IMR-90 (cell line): ENCODE results near the gene PLXDC2. TPM values are rescaled to one million over a fixed set of nuclear protein-coding genes. Genes with fewer than 3 reads are reported as not detected.

Experiments used
- ATAC-seq: fragments of 200-7000 bp; cut with Tn5 transposase; 2 replicates; pipeline ENCODE4 v1.9.1; 2020; ENCODE audit warnings: low read depth, mild to moderate bottlenecking, moderate library complexity
- BruUV-seq: library from RNA; stranded (reverse); fragments of 400-500 nt; replicated peaks from 2 replicates; lab custom pipeline; 2021; lab: Mats Ljungman, UMichigan
- CTCF ChIA-PET: fragments of 300-600 bp; formaldehyde crosslinking; extraction: SDS; loops from one replicate; lab custom pipeline; 2021; ENCODE audit warnings: antibody characterized with exemption; lab: Yijun Ruan, JAX
- POLR2A ChIA-PET: fragments of 300-600 bp; sonication (Branson Sonifier 250); formaldehyde crosslinking; loops from one replicate; lab custom pipeline; 2022; ENCODE audit warnings: antibody characterized with exemption; ENCODE audit not compliant: unreplicated experiment; lab: Charles Lee
- DNase-seq: peaks from one replicate; pipeline ENCODE4 v3.0.0; 2013
- H2AFZ ChIP-seq: replicated peaks from 2 replicates; pipeline ENCODE3; 2013; ENCODE audit warnings: low read length, mild to moderate bottlenecking; ENCODE audit not compliant: poor library complexity
- H2AK5ac ChIP-seq: 2 replicates; pipeline ENCODE4 v1.6.1; 2013; ENCODE audit warnings: low read depth, low read length, inconsistent platforms
- H2AK9ac ChIP-seq: replicated peaks from 2 replicates; pipeline ENCODE3; 2013; ENCODE audit warnings: mild to moderate bottlenecking, low read depth, low read length, moderate library complexity; ENCODE audit not compliant: poor library complexity
- H2BK120ac ChIP-seq: 2 replicates; pipeline ENCODE4 v1.6.1; 2013; ENCODE audit warnings: low read depth, low read length, inconsistent platforms
- H2BK15ac ChIP-seq: 3 replicates; pipeline ENCODE4 v1.6.1; 2013; ENCODE audit warnings: low read depth, low read length, inconsistent platforms
- H2BK20ac ChIP-seq: 2 replicates; pipeline ENCODE4 v1.6.1; 2013; ENCODE audit warnings: low read depth, mild to moderate bottlenecking, inconsistent platforms, low read length, moderate library complexity
- H2BK5ac ChIP-seq: 2 replicates; pipeline ENCODE4 v1.6.1; 2013; ENCODE audit warnings: mild to moderate bottlenecking, low read depth, low read length, inconsistent platforms; ENCODE audit not compliant: poor library complexity, severe bottlenecking
- H3K14ac ChIP-seq: replicated peaks from 2 replicates; pipeline ENCODE4 v1.6.1; 2013; ENCODE audit warnings: low read depth, low read length, inconsistent platforms
- H3K18ac ChIP-seq: 2 replicates; pipeline ENCODE4 v1.6.1; 2013; ENCODE audit warnings: low read depth, low read length, control low read depth
- H3K23ac ChIP-seq: 2 replicates; pipeline ENCODE4 v1.6.1; 2013; ENCODE audit warnings: low read depth, low read length, inconsistent platforms
- H3K27ac ChIP-seq: 2 replicates; pipeline ENCODE4 v1.5.1; 2013; ENCODE audit warnings: mild to moderate bottlenecking, control low read depth, low read length; ENCODE audit not compliant: insufficient read depth
- H3K27me3 ChIP-seq: 2 replicates; pipeline ENCODE4 v1.6.1; 2013; ENCODE audit warnings: low read length; ENCODE audit not compliant: control insufficient read depth, insufficient read depth
- H3K36me3 ChIP-seq: 2 replicates; pipeline ENCODE4 v1.6.1; 2013; ENCODE audit warnings: low read length, mixed read lengths; ENCODE audit not compliant: control insufficient read depth, insufficient read depth
- H3K4ac ChIP-seq: 2 replicates; pipeline ENCODE4 v1.6.1; 2013; ENCODE audit warnings: low read depth, low read length, inconsistent platforms
- H3K4me1 ChIP-seq: 2 replicates; pipeline ENCODE4 v1.6.1; 2013; ENCODE audit warnings: low read length, mixed read lengths; ENCODE audit not compliant: control insufficient read depth, insufficient read depth
- H3K4me2 ChIP-seq: 2 replicates; pipeline ENCODE4 v1.6.1; 2013; ENCODE audit warnings: low read depth, mild to moderate bottlenecking, control low read depth, low read length, moderate library complexity
- H3K4me3 ChIP-seq: 2 replicates; pipeline ENCODE4 v1.5.1; 2013; ENCODE audit warnings: low read depth, mild to moderate bottlenecking, control low read depth, low read length, moderate library complexity; ENCODE audit not compliant: insufficient read depth
- H3K56ac ChIP-seq: 2 replicates; pipeline ENCODE4 v1.6.1; 2013; ENCODE audit warnings: low read length, inconsistent platforms; ENCODE audit not compliant: insufficient read depth; ENCODE audit errors: extremely low read depth
- H3K79me1 ChIP-seq, 2 experiments: 2 replicates each; pipeline ENCODE4 v1.6.1; 2013; ENCODE audit warnings: low read length in 2 of 2, inconsistent platforms in 1 of 2, low read depth in 1 of 2
- H3K9ac ChIP-seq: 2 replicates; pipeline ENCODE4 v1.6.1; 2013; ENCODE audit warnings: low read depth, low read length, control low read depth
- H3K9me1 ChIP-seq: 2 replicates; pipeline ENCODE4 v1.6.1; 2013; ENCODE audit warnings: low read length, inconsistent platforms; ENCODE audit not compliant: insufficient read depth
- H3K9me3 ChIP-seq: 2 replicates; pipeline ENCODE4 v1.6.1; 2013; ENCODE audit warnings: low read length; ENCODE audit not compliant: control insufficient read depth, insufficient read depth
- H4K20me1 ChIP-seq: 2 replicates; pipeline ENCODE4 v1.6.1; 2013; ENCODE audit warnings: low read length, inconsistent platforms; ENCODE audit not compliant: insufficient read depth
- H4K5ac ChIP-seq: 2 replicates; pipeline ENCODE4 v1.6.1; 2013; ENCODE audit warnings: mild to moderate bottlenecking, low read depth, low read length, control low read depth
- H4K8ac ChIP-seq, 2 experiments: 2 replicates each; pipeline ENCODE4 v1.6.1; 2013; ENCODE audit warnings: low read depth in 2 of 2, low read length in 2 of 2, control low read depth in 1 of 2, inconsistent platforms in 1 of 2
- H4K91ac ChIP-seq: 2 replicates; pipeline ENCODE4 v1.6.1; 2013; ENCODE audit warnings: low read depth, low read length, inconsistent platforms; ENCODE audit not compliant: insufficient read depth
- CHD1 ChIP-seq: IDR thresholded peaks from 2 replicates; pipeline ENCODE4 v1.6.1; 2012; ENCODE audit warnings: low read depth, low read length, improper control_type of control experiment
- ELK1 ChIP-seq: fragments of 150-350 bp; IDR thresholded peaks from 2 replicates; pipeline ENCODE4 v1.6.1; 2016; ENCODE audit warnings: low read depth, mild to moderate bottlenecking, low read length, moderate library complexity, borderline replicate concordance
- MAZ ChIP-seq: IDR thresholded peaks from 2 replicates; pipeline ENCODE4 v1.6.1; 2012; ENCODE audit warnings: low read depth, mild to moderate bottlenecking, low read length, improper control_type of control experiment, moderate library complexity, borderline replicate concordance
- MXI1 ChIP-seq: IDR thresholded peaks from 2 replicates; pipeline ENCODE4 v1.6.1; 2012; ENCODE audit warnings: low read depth, mild to moderate bottlenecking, low read length, moderate library complexity, borderline replicate concordance
- NFE2L2 ChIP-seq: fragments of 150-350 bp; IDR thresholded peaks from 2 replicates; pipeline ENCODE4 v1.6.1; 2016; ENCODE audit warnings: low read depth, mild to moderate bottlenecking, low read length
- POLR2A ChIP-seq: IDR thresholded peaks from 2 replicates; pipeline ENCODE4 v1.6.1; 2012; ENCODE audit warnings: mild to moderate bottlenecking, low read depth, low read length
- RAD21 ChIP-seq: IDR thresholded peaks from 2 replicates; pipeline ENCODE4 v1.6.1; 2012; ENCODE audit warnings: low read length, improper control_type of control experiment
- RCOR1 ChIP-seq: IDR thresholded peaks from 2 replicates; pipeline ENCODE4 v1.6.1; 2012; ENCODE audit warnings: mild to moderate bottlenecking, low read length, improper control_type of control experiment; ENCODE audit not compliant: insufficient replicate concordance
- RFX5 ChIP-seq: IDR thresholded peaks from 2 replicates; pipeline ENCODE4 v1.8.0; 2012; ENCODE audit warnings: low read depth, mild to moderate bottlenecking, low read length, moderate library complexity
- SMC3 ChIP-seq: fragments of 150-350 bp; IDR thresholded peaks from 2 replicates; pipeline ENCODE4 v1.6.1; 2016; ENCODE audit warnings: low read depth, mild to moderate bottlenecking, antibody characterized with exemption, low read length, moderate library complexity
- USF2 ChIP-seq: fragments of 150-350 bp; IDR thresholded peaks from 2 replicates; pipeline ENCODE4 v1.6.1; 2017; ENCODE audit warnings: mild to moderate bottlenecking, antibody characterized with exemption, low read length, low read depth
- WGBS, 2 experiments: methylation state at CpG; one replicate each; pipeline versions ENCODE4 v1.1.5 to v1.1.7; 2013; ENCODE audit warnings: missing lambda C conversion rate in 2 of 2; ENCODE audit not compliant: insufficient read length in 1 of 2; ENCODE audit errors: extremely low coverage in 2 of 2; 5-methylcytosine and 5-hydroxymethylcytosine counted together
- dilution Hi-C: fragments of 300-500 bp; cut with HindIII; formaldehyde crosslinking; loops from one replicate; pipeline ENCODE4 v1.14.3; 2018; ENCODE audit warnings: low sequenced_read_pairs; ENCODE audit not compliant: unreplicated experiment
- in situ Hi-C: fragments of 300-500 bp; cut with MboI; formaldehyde crosslinking; loops from 3 replicates; pipeline ENCODE4 v1.14.3; 2019; ENCODE audit warnings: low sequenced_read_pairs, inconsistent platforms, mixed read lengths
- intact Hi-C: fragments of 100-400 bp; cut with micrococcal nuclease; formaldehyde crosslinking; loops from 2 replicates; pipeline ENCODE4 v1.10.0; 2022
- polyA plus RNA-seq, 3 experiments: library from polyadenylated mRNA; depleted of rRNA; stranded (reverse); fragments of >200 nt; gene quantifications; 2 replicates each; pipeline ENCODE4 v1.2.3, GENCODE V29; 2012; ENCODE audit warnings: low replicate concordance in 1 of 3
- total RNA-seq: library from RNA; depleted of rRNA; stranded (reverse); fragments of >200 nt; gene quantifications from 2 replicates; pipeline ENCODE4 v1.2.3, GENCODE V29; 2012

The PLXDC2 gene
- total and polyA plus RNA-seq, 2 of the 4 experiments (the other 2 are of a cell fraction) = 3.2 to 6.1 TPM

GRCh38 chr10:20041931-20042330 is 225.7 kb downstream of the PLXDC2 start:
- H2AK5ac ChIP-seq = no peak overlapping the region
- H4K8ac ChIP-seq = no peak overlapping the region
- H3K23ac ChIP-seq = no peak overlapping the region
- no peaks in the 10 kb centered on the region for H3K9me3 ChIP-seq
- H4K20me1 ChIP-seq = no peaks in the 10 kb centered on the region
- ChIA-PET CTCF (no interaction called here), POLR2A (no interaction called here)
- H3K4me2 ChIP-seq = no peak overlapping the region
- no peak overlapping the region for H3K56ac ChIP-seq
- 63% methylated on average over 1 of the region's 3 CpGs; no CpG with 5 or more reads in 1 of the 2 experiments for WGBS, 2 experiments
- no peak overlapping the region for H4K91ac ChIP-seq
- no peak overlapping the region for H2BK5ac ChIP-seq
- H2BK15ac ChIP-seq = no peak overlapping the region
- no peaks in the 10 kb centered on the region for H3K4me1 ChIP-seq
- dilution Hi-C loops (no loop called here), intact Hi-C loops (no loop called here), in situ Hi-C loops (no loop called here)
- BruUV-seq = no TSS peak
- no peak overlapping the region for H3K18ac ChIP-seq
- H4K5ac ChIP-seq = no peak overlapping the region
- H2AK9ac ChIP-seq = no peak overlapping the region
- H3K9me1 ChIP-seq = no peaks in the 10 kb centered on the region
- H3K36me3 ChIP-seq = no peaks in the 10 kb centered on the region
- DNase-seq = no peak
- no peak overlapping the region for H3K14ac ChIP-seq
- no peaks in the 10 kb centered on the region for H3K27me3 ChIP-seq
- H3K79me1 ChIP-seq = no peaks in the 10 kb centered on the region
- H3K27ac ChIP-seq = no peak overlapping the region
- no peak overlapping the region for H2BK20ac ChIP-seq
- no peak for TF ChIP-seq POLR2A
- TF ChIP-seq RFX5 = no peak
- TF ChIP-seq RAD21 = no peak
- TF ChIP-seq SMC3 = no peak
- no peak for TF ChIP-seq CHD1
- TF ChIP-seq MXI1 = no peak
- TF ChIP-seq USF2 = no peak
- TF ChIP-seq NFE2L2 = no peak
- TF ChIP-seq ELK1 = no peak
- no peak for TF ChIP-seq RCOR1
- TF ChIP-seq MAZ = no peak
- no peak overlapping the region for H3K9ac ChIP-seq
- no peak overlapping the region for H2BK120ac ChIP-seq
- H3K4ac ChIP-seq = no peak overlapping the region
- no peak overlapping the region for H2AFZ ChIP-seq
- no peak for ATAC-seq
- no peak overlapping the region for H3K4me3 ChIP-seq
